Measurements from ENCODE around the gene PCDHGA4.
"Not testable (repeated sequence)": the region's sequence is repeated elsewhere in the genome, so short reads cannot be mapped to it uniquely, and the experiment has no call there.

Gene PCDHGA4

GRCh38 chr5:141330299-141331080 lies 24.3 kb upstream of the PCDHGA4 start, which contains the start of gene PCDHGA1:
TSS of gene PCDHGA1 (plus strand) at chr5:141330514.
- H3K27ac ChIP-seq (ENCODE audit: low read depth, low read length), result no peak within 1 kb of the TSS
- peaks cover 29% of the 10 kb centered on the region; the same call in 1 of the 2 replicates for H3K9me3 ChIP-seq (ENCODE audit: insufficient read depth, low read depth, low read length)
- peak within 1 kb of the TSS; percentile 19; the same call in 1 of the 2 replicates for H3K9ac ChIP-seq (ENCODE audit: low read depth, low read length)
- no peaks in the 10 kb centered on the region for H3K27me3 ChIP-seq (ENCODE audit: insufficient read depth, low read length)
- WGBS, result 86% methylated on average over 21 of the region's 21 CpGs
- H3K4me1 ChIP-seq (ENCODE audit: insufficient read depth, low read length), result no peaks in the 10 kb centered on the region
- H3K4me3 ChIP-seq (ENCODE audit: low read length), result no peak within 1 kb of the TSS
- no peaks in the 10 kb centered on the region for H3K36me3 ChIP-seq (ENCODE audit: insufficient read depth, low read length)

- not testable (repeated sequence) for H3K27ac ChIP-seq (ENCODE audit: low read depth, low read length); H3K27me3 ChIP-seq (ENCODE audit: insufficient read depth, low read length); H3K36me3 ChIP-seq (ENCODE audit: insufficient read depth, low read length); H3K4me1 ChIP-seq (ENCODE audit: insufficient read depth, low read length); H3K4me3 ChIP-seq (ENCODE audit: low read length); H3K9ac ChIP-seq (ENCODE audit: low read depth, low read length)
- peaks cover 29% of the 10 kb centered on the region; the same call in 1 of the 2 replicates for H3K9me3 ChIP-seq (ENCODE audit: insufficient read depth, low read depth, low read length)
- WGBS, result 97% methylated on average over 38 of the region's 39 CpGs
These were observed 22.2 kb upstream of the PCDHGA4 start for GRCh38 chr5:141332571-141332970.

GRCh38 chr5:141338538-141339306 lies 16.1 kb upstream of the PCDHGA4 start, which contains the start of gene PCDHGA2:
TSS of gene PCDHGA2 (plus strand) at chr5:141338760.
- 80% methylated on average over 27 of the region's 27 CpGs for WGBS
- Histone ChIP-seq H3K9ac (ENCODE audit: low read depth, low read length) (no peak within 1 kb of the TSS), H3K27ac (ENCODE audit: low read depth, low read length) (no peak within 1 kb of the TSS), H3K27me3 (ENCODE audit: insufficient read depth, low read length) (no peaks in the 10 kb centered on the region), H3K4me1 (ENCODE audit: insufficient read depth, low read length) (no peaks in the 10 kb centered on the region), H3K36me3 (ENCODE audit: insufficient read depth, low read length) (no peaks in the 10 kb centered on the region), H3K9me3 (ENCODE audit: insufficient read depth, low read depth, low read length) (peaks cover 17% of the 10 kb centered on the region), H3K4me3 (ENCODE audit: low read length) (no peak within 1 kb of the TSS)

- not testable (repeated sequence) for H3K27ac ChIP-seq (ENCODE audit: low read depth, low read length); H3K9ac ChIP-seq (ENCODE audit: low read depth, low read length); H3K4me1 ChIP-seq (ENCODE audit: insufficient read depth, low read length); H3K27me3 ChIP-seq (ENCODE audit: insufficient read depth, low read length); H3K36me3 ChIP-seq (ENCODE audit: insufficient read depth, low read length); H3K4me3 ChIP-seq (ENCODE audit: low read length)
- 96% methylated on average over 41 of the region's 45 CpGs for WGBS
- H3K9me3 ChIP-seq (ENCODE audit: insufficient read depth, low read depth, low read length), result peaks cover 33% of the 10 kb centered on the region
These were observed 14.0 kb upstream of the PCDHGA4 start for GRCh38 chr5:141340781-141341354.

GRCh38 chr5:141342773-141343172 lies 12.0 kb upstream of the PCDHGA4 start:
- Histone ChIP-seq H3K9me3 (ENCODE audit: insufficient read depth, low read depth, low read length) (peaks cover 39% of the 10 kb centered on the region), H3K36me3 (ENCODE audit: insufficient read depth, low read length) (no peaks in the 10 kb centered on the region), H3K27ac (ENCODE audit: low read depth, low read length) (no peak overlapping the region), H3K4me3 (ENCODE audit: low read length) (no peak overlapping the region), H3K4me1 (ENCODE audit: insufficient read depth, low read length) (no peaks in the 10 kb centered on the region), H3K9ac (ENCODE audit: low read depth, low read length) (no peak overlapping the region), H3K27me3 (ENCODE audit: insufficient read depth, low read length) (no peaks in the 10 kb centered on the region; the same call in 1 of the 2 replicates)
- 76% methylated on average over 1 of the region's 1 CpG for WGBS

GRCh38 chr5:141343242-141343952 lies 11.4 kb upstream of the PCDHGA4 start, which contains the start of gene PCDHGA3:
TSS of gene PCDHGA3 (plus strand) at chr5:141343829. CDS start at chr5:141344034, 205 bp downstream.
- H3K36me3 ChIP-seq (ENCODE audit: insufficient read depth, low read length), result no peaks in the 10 kb centered on the region
- H3K27ac ChIP-seq (ENCODE audit: low read depth, low read length), result peak within 1 kb of the TSS; percentile 25; the same call in 1 of the 2 replicates
- 40% methylated on average over 6 of the region's 9 CpGs for WGBS
- H3K9me3 ChIP-seq (ENCODE audit: insufficient read depth, low read depth, low read length), result peaks cover 44% of the 10 kb centered on the region
- peak within 1 kb of the TSS; percentile 63 for H3K9ac ChIP-seq (ENCODE audit: low read depth, low read length)
- no peaks in the 10 kb centered on the region for H3K4me1 ChIP-seq (ENCODE audit: insufficient read depth, low read length)
- peak within 1 kb of the TSS; percentile 58 for H3K4me3 ChIP-seq (ENCODE audit: low read length)
- H3K27me3 ChIP-seq (ENCODE audit: insufficient read depth, low read length), result no peaks in the 10 kb centered on the region; the same call in 1 of the 2 replicates

GRCh38 chr5:141343953-141344463 lies 10.8 kb upstream of the PCDHGA4 start:
- WGBS, result 60% methylated on average over 31 of the region's 31 CpGs
- no peaks in the 10 kb centered on the region; the same call in 1 of the 2 replicates for H3K27me3 ChIP-seq (ENCODE audit: insufficient read depth, low read length)
- H3K9me3 ChIP-seq (ENCODE audit: insufficient read depth, low read depth, low read length), result peaks cover 43% of the 10 kb centered on the region
- H3K27ac ChIP-seq (ENCODE audit: low read depth, low read length), result peak overlapping the region; percentile 25; the same call in 1 of the 2 replicates
- H3K9ac ChIP-seq (ENCODE audit: low read depth, low read length), result peak overlapping the region; percentile 63
- no peaks in the 10 kb centered on the region for H3K36me3 ChIP-seq (ENCODE audit: insufficient read depth, low read length)
- no peaks in the 10 kb centered on the region for H3K4me1 ChIP-seq (ENCODE audit: insufficient read depth, low read length)
- H3K4me3 ChIP-seq (ENCODE audit: low read length), result peak overlapping the region; percentile 58

- no peak overlapping the region for H3K4me3 ChIP-seq (ENCODE audit: low read length)
- H3K27ac ChIP-seq (ENCODE audit: low read depth, low read length), result no peak overlapping the region
- no peak overlapping the region for H3K9ac ChIP-seq (ENCODE audit: low read depth, low read length)
- H3K36me3 ChIP-seq (ENCODE audit: insufficient read depth, low read length), result no peaks in the 10 kb centered on the region
- 95% methylated on average over 20 of the region's 20 CpGs for WGBS
- no peaks in the 10 kb centered on the region; the same call in 1 of the 2 replicates for H3K27me3 ChIP-seq (ENCODE audit: insufficient read depth, low read length)
- peaks cover 37% of the 10 kb centered on the region for H3K9me3 ChIP-seq (ENCODE audit: insufficient read depth, low read depth, low read length)
- no peaks in the 10 kb centered on the region for H3K4me1 ChIP-seq (ENCODE audit: insufficient read depth, low read length)
These were observed 9.5 kb upstream of the PCDHGA4 start for GRCh38 chr5:141345327-141345726.

GRCh38 chr5:141346017-141346416 lies 8.8 kb upstream of the PCDHGA4 start:
- not testable (repeated sequence) for H3K4me1 ChIP-seq (ENCODE audit: insufficient read depth, low read length); H3K27me3 ChIP-seq (ENCODE audit: insufficient read depth, low read length); H3K9ac ChIP-seq (ENCODE audit: low read depth, low read length); H3K27ac ChIP-seq (ENCODE audit: low read depth, low read length); H3K36me3 ChIP-seq (ENCODE audit: insufficient read depth, low read length); H3K4me3 ChIP-seq (ENCODE audit: low read length)
- peaks cover 42% of the 10 kb centered on the region for H3K9me3 ChIP-seq (ENCODE audit: insufficient read depth, low read depth, low read length)
- 95% methylated on average over 27 of the region's 35 CpGs for WGBS

GRCh38 chr5:141349917-141350619 lies 4.8 kb upstream of the PCDHGA4 start, which contains the start of gene PCDHGB1:
TSS of gene PCDHGB1 (plus strand) at chr5:141350099. CDS start at chr5:141350261, 162 bp downstream.
- Histone ChIP-seq H3K4me3 (ENCODE audit: low read length) (peak within 1 kb of the TSS; percentile 43), H3K9me3 (ENCODE audit: insufficient read depth, low read depth, low read length) (peaks cover 57% of the 10 kb centered on the region), H3K27me3 (ENCODE audit: insufficient read depth, low read length) (no peaks in the 10 kb centered on the region), H3K9ac (ENCODE audit: low read depth, low read length) (no peak within 1 kb of the TSS; the same call in 1 of the 2 replicates), H3K4me1 (ENCODE audit: insufficient read depth, low read length) (no peaks in the 10 kb centered on the region), H3K36me3 (ENCODE audit: insufficient read depth, low read length) (no peaks in the 10 kb centered on the region), H3K27ac (ENCODE audit: low read depth, low read length) (no peak within 1 kb of the TSS)
- WGBS, result 81% methylated on average over 29 of the region's 29 CpGs
